HAP-1 (cell line): ENCODE measurements around the gene KRTAP10-4.

ENCODE experiments used
- DNase-seq, 2 experiments: peaks; one replicate each; pipeline ENCODE4 v3.0.0-alpha.2; 2016 to 2020; ENCODE audit warnings: low spot score in 2 of 2
- H3K27me3 ChIP-seq: fragments of 250-450 bp; sonication (Bioruptor Pico); 2 replicates; pipeline ENCODE4 v1.5.1; 2020; ENCODE audit warnings: low read depth, mild to moderate bottlenecking, moderate library complexity
- H3K36me3 ChIP-seq: fragments of 250-450 bp; sonication (Bioruptor Pico); replicated peaks from 2 replicates; pipeline ENCODE4 v1.5.1; 2020; ENCODE audit warnings: mild to moderate bottlenecking
- H3K4me1 ChIP-seq: fragments of 250-450 bp; sonication (Bioruptor Pico); 2 replicates; pipeline ENCODE4 v1.5.1; 2020; ENCODE audit warnings: mild to moderate bottlenecking
- H3K4me3 ChIP-seq: fragments of 250-450 bp; sonication (Bioruptor Pico); 2 replicates; pipeline ENCODE4 v1.5.1; 2020; ENCODE audit warnings: mild to moderate bottlenecking, moderate library complexity
- H3K9me3 ChIP-seq: fragments of 250-450 bp; sonication (Bioruptor Pico); 2 replicates; pipeline ENCODE4 v1.5.1; 2020; ENCODE audit warnings: mild to moderate bottlenecking, moderate library complexity
- in situ Hi-C: fragments of 300-500 bp; cut with MboI; formaldehyde crosslinking; loops from 3 replicates; pipeline ENCODE4 v1.14.3; 2020; ENCODE audit warnings: low sequenced_read_pairs, inconsistent platforms, mixed read lengths

KRTAP10-4 gene

DNA sequence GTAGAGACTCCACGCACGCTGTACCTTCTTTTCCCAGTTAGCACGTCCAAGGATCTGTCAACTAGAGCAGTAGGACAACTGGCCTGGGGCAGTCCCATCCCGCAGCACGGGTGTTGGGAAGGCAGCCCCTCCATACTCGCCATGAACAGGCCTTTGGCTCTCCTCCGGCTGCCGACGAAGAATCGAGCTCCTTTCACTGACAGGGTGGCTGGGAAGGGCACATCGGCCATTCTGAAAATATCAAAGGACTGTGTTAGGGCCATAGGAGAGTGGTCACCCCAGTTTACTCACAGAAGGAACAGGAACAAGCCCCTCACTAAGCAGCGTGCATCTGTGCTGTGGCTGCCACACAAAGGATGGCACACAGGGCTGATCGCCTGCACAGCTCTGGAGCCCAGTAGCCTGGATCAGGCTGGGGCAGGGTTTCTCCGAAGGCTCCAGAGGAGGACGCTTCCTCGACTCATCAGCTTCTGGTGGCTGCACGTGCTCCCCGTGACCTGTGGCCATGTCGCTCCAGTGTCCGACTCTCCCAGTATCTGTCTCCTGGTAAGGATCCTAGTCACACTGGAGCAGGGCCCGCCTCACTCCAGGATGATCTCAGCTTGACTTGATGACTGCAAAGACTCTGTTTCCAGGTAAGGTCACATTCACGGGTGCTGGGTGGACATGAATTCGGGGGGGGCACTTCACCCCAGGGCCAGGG is 42.5 kb upstream of the KRTAP10-4 start:
- no peak for DNase-seq
- Histone ChIP-seq H3K27me3 (no peaks in the 10 kb centered on the region), H3K4me3 (no peak overlapping the region), H3K4me1 (no peaks in the 10 kb centered on the region), H3K36me3 (no peaks in the 10 kb centered on the region), H3K9me3 (no peaks in the 10 kb centered on the region)
- in situ Hi-C loops, result no loop called here

DNA sequence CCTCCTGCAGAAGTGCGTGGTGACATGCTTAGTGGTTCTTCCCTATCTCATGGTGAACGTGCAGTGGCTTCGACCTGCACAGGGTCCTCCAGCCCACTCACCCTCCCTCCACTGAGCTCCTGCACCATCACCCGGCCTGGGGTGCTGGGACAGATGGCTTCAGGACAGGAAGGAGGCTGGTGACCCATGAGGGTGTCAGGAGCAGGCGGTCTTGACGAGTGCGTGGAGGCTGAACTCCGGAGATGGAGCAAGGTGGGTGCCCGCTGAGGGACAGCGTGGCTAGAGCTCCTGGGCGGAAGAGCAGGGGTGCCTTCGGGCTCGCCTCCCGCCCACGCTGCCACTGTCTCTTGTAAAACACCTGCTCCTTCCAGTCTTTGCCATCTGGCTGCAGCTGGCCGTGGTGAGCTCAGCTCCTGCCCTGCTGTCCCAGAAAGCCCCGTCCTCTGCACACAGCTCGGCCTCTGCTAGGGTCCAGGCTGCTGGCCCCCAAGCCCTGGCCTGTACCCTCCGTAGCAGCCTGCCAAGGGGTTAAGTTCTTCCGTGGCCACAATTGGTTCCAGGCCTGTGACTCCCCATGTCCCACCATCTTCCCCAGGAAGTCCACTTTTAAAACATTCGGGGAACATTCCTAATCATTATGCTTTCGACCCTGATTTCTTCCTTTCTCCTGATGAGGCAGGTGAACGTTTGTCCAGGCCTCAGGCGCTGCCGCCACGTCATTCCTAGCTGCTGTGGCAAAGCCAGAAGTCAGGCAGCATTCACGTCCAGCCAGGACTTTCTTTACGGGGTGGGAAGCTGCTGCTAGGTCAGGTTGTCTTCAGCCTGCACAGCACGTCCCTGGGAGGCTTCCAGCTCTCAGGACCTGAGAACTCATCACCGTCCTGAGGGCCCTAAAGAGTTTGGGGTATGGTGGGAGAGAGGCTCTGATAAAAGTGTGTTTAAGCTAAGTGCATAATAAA is 41.6 kb upstream of the KRTAP10-4 start:
- Histone ChIP-seq H3K4me1 (no peaks in the 10 kb centered on the region), H3K9me3 (no peaks in the 10 kb centered on the region), H3K36me3 (no peaks in the 10 kb centered on the region), H3K4me3 (no peak overlapping the region), H3K27me3 (no peaks in the 10 kb centered on the region)
- in situ Hi-C loops, result no loop called here
- DNase-seq, result no peak

DNA sequence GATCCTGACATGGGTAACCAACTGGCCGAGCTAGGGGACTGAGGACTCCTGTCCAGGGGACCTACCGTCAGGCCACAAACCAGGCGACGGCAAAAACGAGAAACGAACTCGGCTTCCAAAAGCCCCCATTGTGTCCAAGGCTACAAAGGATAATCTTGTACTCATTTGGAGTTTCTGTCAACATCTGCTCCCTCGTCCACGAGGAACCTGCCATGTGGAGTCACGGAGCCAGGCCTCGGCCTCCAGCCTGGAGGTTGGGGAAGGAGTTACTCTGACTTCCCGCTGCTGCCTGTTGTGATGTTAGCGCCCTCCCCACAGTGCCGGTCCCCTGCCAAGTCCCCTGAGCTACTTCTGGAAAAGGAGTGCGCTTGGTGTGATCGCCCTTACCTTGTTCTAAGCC is 40.8 kb upstream of the KRTAP10-4 start:
- H3K4me1 ChIP-seq, result no peaks in the 10 kb centered on the region
- H3K4me3 ChIP-seq, result no peak overlapping the region
- no peaks in the 10 kb centered on the region for H3K27me3 ChIP-seq
- no peaks in the 10 kb centered on the region for H3K36me3 ChIP-seq
- no peaks in the 10 kb centered on the region for H3K9me3 ChIP-seq
- no peak for DNase-seq
- in situ Hi-C loops, result no loop called here

DNA sequence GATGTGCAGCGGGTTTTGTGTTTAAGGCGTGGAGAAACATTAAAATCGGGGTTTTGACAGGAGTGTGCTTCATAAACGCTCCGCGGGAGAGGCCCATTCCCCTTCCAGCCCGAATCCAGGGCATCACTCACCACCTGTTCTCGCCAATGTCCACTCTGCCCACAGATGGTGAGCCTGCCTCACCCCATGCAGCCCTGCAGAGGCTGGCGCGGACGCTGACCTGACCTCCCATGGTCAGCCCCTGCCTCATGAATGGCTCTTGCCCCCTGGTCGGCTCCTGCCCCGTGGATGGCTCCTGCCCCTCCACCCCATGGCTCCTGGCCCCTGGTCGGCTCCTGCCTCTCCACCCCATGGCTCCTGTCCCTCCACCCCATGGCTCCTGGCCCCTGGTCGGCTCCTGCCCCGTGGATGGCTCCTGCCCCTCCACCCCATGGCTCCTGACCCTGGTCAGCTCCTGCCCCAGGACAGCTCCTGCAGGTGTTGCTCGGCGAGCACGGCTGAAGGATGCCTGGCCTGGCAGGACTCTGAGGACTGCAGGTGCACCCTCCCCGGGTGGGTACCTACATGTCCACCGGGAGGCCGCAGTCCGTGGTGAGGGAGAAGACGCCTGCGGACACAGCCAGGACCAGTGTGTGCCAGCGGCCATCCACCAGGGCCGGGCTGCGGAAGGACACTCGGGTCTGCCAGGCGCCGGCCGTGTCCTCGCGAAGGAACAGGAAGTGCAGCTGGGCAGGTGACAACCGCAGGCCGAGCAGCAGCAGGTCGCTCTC is 40.2 kb upstream of the KRTAP10-4 start:
- H3K4me3 ChIP-seq, result no peak overlapping the region
- in situ Hi-C loops, result no loop called here
- H3K27me3 ChIP-seq, result no peaks in the 10 kb centered on the region
- H3K36me3 ChIP-seq, result no peaks in the 10 kb centered on the region
- DNase-seq, result no peak
- no peaks in the 10 kb centered on the region for H3K4me1 ChIP-seq
- no peaks in the 10 kb centered on the region for H3K9me3 ChIP-seq

DNA sequence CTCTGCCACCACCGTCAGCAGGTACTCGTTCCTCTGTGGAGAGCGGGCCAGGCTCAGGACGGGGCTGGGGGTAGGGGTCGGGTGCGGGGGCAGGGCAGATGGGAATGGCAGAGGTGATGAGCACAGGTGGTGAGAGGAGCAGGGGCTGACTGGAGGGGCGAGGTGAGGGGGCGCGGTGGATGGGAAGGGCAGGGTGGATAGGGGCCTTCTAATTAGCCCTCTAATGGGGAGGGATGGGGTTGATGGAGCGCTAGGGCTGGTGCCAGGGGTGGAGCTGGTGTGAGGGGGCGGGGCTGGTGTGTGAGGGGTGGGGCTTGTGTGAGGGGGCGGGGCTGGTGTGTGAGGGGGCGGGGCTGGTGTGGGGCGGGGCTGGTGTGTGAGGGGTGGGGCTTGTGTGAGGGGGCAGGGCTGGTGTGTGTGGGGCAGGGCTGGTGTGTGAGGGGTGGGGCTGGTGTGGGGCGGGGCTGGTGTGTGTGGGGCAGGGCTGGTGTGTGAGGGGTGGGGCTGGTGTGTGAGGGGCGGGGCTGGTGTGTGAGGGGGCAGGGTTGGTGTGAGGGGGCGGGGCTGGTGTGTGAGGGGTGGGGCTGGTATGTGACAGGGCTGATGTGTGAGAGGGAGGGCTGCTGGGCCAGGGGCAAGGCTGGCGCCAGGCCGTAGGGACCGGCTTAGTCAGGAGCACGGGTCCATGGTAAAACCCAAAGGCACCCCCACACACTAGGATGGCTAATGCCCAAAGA is 39.5 kb upstream of the KRTAP10-4 start:
- in situ Hi-C loops, result no loop called here
- H3K4me3 ChIP-seq, result no peak overlapping the region
- no peaks in the 10 kb centered on the region for H3K27me3 ChIP-seq
- H3K9me3 ChIP-seq, result no peaks in the 10 kb centered on the region
- DNase-seq, result no peak
- H3K36me3 ChIP-seq, result no peaks in the 10 kb centered on the region
- no peaks in the 10 kb centered on the region for H3K4me1 ChIP-seq

DNA sequence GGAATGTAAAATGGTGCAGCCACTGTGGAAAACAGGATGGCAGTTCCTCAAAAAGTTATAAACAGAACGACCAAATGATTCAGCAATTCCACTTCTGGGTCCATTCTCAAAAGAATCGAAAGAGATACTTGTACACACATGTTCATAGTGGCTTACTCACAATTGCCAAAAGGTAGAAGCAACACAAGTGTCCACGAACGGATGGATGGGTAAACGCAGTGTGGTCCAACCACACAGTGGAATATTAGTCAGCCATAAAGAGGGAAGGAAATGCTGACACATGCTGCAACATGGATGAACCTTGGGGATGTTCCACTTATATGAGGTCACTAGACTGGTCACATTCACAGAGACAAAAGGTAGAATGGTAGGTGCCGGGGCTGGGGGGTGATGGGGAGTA is 38.8 kb upstream of the KRTAP10-4 start:
- in situ Hi-C loops, result no loop called here
- Histone ChIP-seq H3K36me3 (no peaks in the 10 kb centered on the region), H3K4me3 (no peak overlapping the region), H3K4me1 (no peaks in the 10 kb centered on the region), H3K27me3 (no peaks in the 10 kb centered on the region), H3K9me3 (no peaks in the 10 kb centered on the region)
- DNase-seq, result no peak

DNA sequence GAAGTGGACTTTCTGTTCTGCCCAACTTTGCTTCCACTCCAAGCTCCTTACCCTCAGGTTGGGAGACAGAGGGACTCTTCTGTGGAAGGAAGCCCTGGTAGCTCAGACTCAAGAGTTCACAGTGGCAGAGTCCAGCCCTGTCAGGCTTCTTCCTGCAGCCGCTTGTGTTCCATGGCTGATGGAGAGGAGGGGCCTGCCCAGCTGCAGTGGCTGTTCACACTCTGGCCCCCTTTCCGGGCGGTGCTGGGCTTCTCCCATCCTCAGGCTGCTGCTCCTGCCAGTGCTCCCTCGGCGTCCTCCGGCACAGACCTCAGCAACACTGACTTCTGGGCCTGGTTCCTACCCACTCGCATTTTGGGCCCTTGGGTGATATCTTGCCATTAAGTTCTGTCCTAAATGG is 37.6 kb upstream of the KRTAP10-4 start:
- no peak overlapping the region for H3K4me3 ChIP-seq
- DNase-seq, result no peak
- no peaks in the 10 kb centered on the region for H3K36me3 ChIP-seq
- H3K4me1 ChIP-seq, result no peaks in the 10 kb centered on the region
- H3K9me3 ChIP-seq, result no peaks in the 10 kb centered on the region
- H3K27me3 ChIP-seq, result no peaks in the 10 kb centered on the region
- in situ Hi-C loops, result no loop called here

DNA sequence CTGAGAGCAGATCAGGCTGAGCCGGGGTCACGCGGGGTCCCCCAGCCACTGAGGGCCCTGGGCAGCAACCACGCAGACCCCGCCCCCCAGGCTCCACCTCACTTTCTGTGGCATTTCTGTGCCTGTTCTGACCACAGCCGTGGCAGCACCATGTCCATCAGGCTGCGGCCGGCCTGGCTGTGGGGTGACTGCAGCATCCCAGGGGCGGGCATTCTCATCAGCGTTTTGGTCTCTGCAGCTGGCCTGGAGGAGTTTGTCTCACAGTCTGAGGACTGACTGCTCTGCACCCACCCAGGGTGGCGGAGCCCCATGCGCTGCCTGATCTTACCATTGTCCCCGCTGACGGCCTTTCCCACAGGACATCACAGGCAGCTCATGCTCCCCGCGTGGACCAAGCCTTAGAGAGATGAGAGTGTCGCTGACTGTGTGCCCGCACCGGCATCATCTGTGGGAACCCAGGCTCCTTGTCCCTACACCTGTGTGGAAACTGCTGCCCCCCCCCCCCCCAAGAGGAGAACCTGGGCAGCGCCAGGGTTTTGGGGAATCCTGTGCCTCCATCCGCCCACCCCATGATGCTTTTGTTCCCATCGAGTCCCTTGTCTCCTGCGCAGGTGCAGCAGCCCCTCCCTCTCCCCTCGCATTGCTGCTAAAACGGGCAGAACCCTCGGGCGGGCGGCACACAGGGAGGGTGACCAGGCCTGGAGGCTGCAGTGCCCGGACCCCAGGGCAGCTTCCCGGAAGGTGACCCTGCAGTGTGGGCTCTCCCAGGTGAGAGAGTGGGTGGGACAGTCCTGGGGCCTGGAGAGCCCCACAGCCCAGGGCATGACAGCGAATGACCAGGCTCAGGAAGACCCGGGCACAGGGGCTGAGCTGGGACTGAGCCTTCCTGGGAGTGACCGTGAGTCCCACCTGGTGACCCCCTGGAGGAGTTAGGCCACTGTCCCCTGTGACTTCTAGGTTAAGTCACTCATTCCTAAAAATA is 35.3 kb upstream of the KRTAP10-4 start:
- H3K4me3 ChIP-seq, result no peak overlapping the region
- H3K36me3 ChIP-seq, result no peaks in the 10 kb centered on the region
- no peaks in the 10 kb centered on the region for H3K27me3 ChIP-seq
- in situ Hi-C loops, result no loop called here
- H3K9me3 ChIP-seq, result no peaks in the 10 kb centered on the region
- H3K4me1 ChIP-seq, result no peaks in the 10 kb centered on the region
- peak in 1 of 2 experiments; percentile 4 for DNase-seq

DNA sequence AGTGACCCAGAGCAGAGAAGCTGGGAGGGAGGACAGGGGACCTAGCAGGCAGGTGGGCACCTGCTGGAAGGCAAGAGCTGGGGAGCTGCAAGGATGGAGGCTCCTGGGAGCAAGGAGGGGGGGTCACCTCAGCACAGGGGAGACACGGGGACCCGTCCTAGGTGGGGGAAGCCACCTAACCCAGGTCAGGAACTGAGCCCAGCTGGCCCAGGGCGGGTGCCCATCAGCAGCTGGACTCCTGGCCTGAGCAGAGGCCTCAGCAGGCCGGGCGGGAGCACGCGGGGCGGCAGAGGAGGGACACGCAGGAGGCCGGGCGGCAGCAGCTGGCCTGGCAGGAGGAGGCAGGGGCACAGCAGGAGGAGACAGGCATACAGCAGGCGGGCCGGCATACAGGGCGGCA is 34.5 kb upstream of the KRTAP10-4 start:
- DNase-seq, result no peak

DNA sequence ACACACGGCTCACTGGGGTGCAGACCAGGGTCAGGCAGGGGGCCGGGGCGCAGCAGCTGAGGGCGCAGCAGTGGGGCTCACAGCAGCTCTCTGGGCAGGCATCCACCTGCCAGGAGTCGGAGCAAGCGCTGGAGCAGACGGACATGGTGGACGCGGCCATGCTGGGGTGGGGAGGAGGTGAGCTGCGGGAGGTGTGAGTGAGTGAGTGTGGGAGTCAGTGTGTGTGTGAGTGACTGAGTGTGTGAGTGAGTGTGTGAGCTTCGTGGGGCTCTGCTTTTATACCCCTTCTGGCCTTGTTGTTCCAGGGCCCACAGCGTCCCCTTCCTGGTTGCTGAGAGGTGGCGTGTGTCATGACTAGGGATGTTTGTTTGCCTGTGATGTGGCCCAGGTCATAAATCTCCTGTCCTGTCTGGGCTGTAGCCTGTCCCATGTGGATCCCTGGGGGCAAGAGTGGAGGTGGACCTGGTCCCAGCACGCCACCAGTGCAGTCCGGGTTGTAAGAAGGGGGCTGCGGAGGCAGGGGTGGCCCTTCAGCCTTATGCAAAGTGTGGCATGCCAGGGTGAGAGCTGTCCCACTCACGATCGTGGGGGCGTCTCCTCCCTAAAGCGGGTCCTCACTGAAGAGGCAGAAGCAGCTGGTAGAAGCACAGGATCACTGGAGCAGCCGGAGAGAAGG is 33.4 kb upstream of the KRTAP10-4 start, which contains the start of gene KRTAP10-1:
KRTAP10-1 (minus strand) TSS at position 205 of the 676 bp plus-strand sequence; CDS start at position 160, 45 bp downstream.
- peak in 1 of 2 experiments; percentile 2 for DNase-seq
- Histone ChIP-seq H3K27me3 (no peaks in the 10 kb centered on the region), H3K9me3 (no peaks in the 10 kb centered on the region), H3K4me3 (no peak within 1 kb of the TSS), H3K36me3 (no peaks in the 10 kb centered on the region), H3K4me1 (no peaks in the 10 kb centered on the region)
- in situ Hi-C loops, result no loop called here

More for the DNA sequence above, 34.5 kb upstream of the KRTAP10-4 start:
- Histone ChIP-seq H3K9me3 (no peaks in the 10 kb centered on the region), H3K4me1 (no peaks in the 10 kb centered on the region), H3K27me3 (no peaks in the 10 kb centered on the region), H3K4me3 (no peak overlapping the region), H3K36me3 (no peaks in the 10 kb centered on the region)
- in situ Hi-C loops, result no loop called here

DNA sequence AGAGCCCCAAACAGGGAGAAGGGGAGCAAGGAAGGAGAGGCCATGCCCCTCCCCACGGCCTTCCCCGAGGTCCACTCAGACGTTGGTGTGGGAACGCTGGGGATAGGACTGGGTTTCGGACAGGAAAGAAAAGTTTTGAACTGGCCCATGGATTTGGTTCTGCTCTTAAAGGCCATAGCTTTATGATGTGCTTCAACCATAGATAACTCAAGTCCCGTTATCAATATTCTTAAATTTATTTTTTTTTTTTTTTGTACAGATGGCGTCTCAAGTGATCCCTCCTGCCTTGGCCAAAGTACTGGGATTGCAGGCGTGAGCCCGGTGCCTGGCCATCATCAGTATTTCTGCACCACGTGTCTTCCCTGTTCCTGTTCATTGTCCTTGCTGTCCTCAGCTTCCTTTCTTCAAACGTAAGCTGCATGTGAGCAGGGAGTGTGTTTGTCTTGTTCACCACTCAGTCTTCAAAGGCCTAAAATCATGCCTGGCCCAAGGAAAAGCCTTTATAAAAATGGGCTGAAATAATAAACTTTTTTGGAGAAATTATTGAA is 32.7 kb upstream of the KRTAP10-4 start:
- in situ Hi-C loops, result no loop called here
- Histone ChIP-seq H3K4me3 (no peak overlapping the region), H3K9me3 (no peaks in the 10 kb centered on the region), H3K4me1 (no peaks in the 10 kb centered on the region), H3K36me3 (no peaks in the 10 kb centered on the region), H3K27me3 (no peaks in the 10 kb centered on the region)
- peak in 1 of 2 experiments; percentile 1 for DNase-seq

DNA sequence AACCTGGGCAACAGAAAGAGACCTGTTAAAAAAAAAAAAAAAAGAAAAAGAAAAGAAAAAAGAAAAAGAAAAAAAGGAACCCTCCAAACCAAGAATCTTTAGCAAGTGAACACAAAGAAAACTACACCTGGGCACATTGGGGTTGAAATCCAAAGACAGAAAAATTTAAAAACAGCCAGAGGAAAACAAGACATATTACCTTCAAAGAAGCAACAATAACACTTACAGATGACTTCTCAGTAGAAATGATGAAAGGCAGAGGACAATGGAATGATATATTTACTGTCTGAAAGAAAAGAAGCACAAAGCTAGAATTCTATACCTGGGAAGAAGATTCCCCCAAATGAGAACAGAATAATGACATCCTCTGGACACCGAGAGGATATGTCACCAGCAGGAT is 30.8 kb upstream of the KRTAP10-4 start:
- Histone ChIP-seq H3K36me3 (no peaks in the 10 kb centered on the region), H3K9me3 (no peaks in the 10 kb centered on the region), H3K4me1 (no peaks in the 10 kb centered on the region), H3K27me3 (no peaks in the 10 kb centered on the region), H3K4me3 (no peak overlapping the region)
- in situ Hi-C loops, result no loop called here
- DNase-seq, result no peak
